ENCODE results near the gene OSBPL1A. TPM values are rescaled to one million over a fixed set of nuclear protein-coding genes. Genes with fewer than 3 reads are reported as not detected.

Gene OSBPL1A
- total and polyA plus RNA-seq, 2 of the 8 experiments (the other 6 are each of a cell fraction or from before 2014, with no cell fraction given), result 53.2 to 74.9 TPM

DNA sequence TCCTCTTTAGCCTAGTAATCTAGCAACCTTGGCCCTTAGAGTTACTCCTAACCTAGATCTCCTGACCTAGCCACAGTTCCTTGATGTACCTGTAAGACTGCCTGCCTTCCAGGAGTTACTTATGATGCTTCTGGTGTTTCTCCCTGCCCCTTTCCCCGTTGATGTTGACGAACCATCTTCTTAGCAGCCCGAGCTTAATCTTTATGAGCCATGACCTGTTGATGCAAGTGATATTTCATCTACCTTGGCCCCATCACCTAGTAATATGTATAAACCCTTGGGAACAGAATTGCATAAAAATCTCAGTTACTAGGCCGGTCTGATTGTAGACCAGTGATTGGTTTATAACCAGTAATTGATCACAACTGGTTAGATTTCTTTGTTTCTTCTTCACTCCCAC is 31.6 kb upstream of the OSBPL1A start:
- H3K79me1 ChIP-seq (ENCODE audit: low read depth, low read length), result no peaks in the 10 kb centered on the region
- H2AK5ac ChIP-seq (ENCODE audit: low read depth, low read length), result no peak overlapping the region
- DNase-seq (ENCODE audit: low read depth in 1 of 2, low spot score in 2 of 2) (no peak), FAIRE-seq (no peak)
- H2BK12ac ChIP-seq (ENCODE audit: low read depth, low read length), result no peak overlapping the region
- TF ChIP-seq CBX5 (IDR thresholded peaks at IDR 0.05; ENCODE audit: low read depth, low read length) (no peak), ASH2L (IDR thresholded peaks at IDR 0.05; ENCODE audit: low read length) (no peak), RXRA (IDR thresholded peaks at IDR 0.05; ENCODE audit: insufficient read depth, low read depth, low read length) (no peak), EP300 (IDR thresholded peaks at IDR 0.05; ENCODE audit: borderline replicate concordance in 1 of 2, low read depth in 2 of 2, low read length in 2 of 2) (no peak)
- no peak overlapping the region for H3K56ac ChIP-seq (replicated peaks; ENCODE audit: insufficient read length, low read depth, low read length)
- no peak overlapping the region for H2BK20ac ChIP-seq (ENCODE audit: low read length)
- H3K4me1 ChIP-seq (replicated peaks in 1 of 4; ENCODE audit: control insufficient read depth in 3 of 4, insufficient read depth in 4 of 4, low read length in 3 of 4), result peaks cover 0 to 6% (median 1%) of the 10 kb centered on the region in 4 experiments; a peak in 2 of 7 replicates
- no peak overlapping the region for H2BK5ac ChIP-seq (ENCODE audit: low read depth, low read length)
- H3K4me2 ChIP-seq (ENCODE audit: insufficient read depth in 1 of 2, low read depth in 2 of 2, low read length in 2 of 2), result no peak overlapping the region
- H4K20me1 ChIP-seq (replicated peaks in 1 of 2; ENCODE audit: control insufficient read depth in 1 of 2, insufficient read depth in 2 of 2, low read length in 2 of 2), result no peaks in the 10 kb centered on the region
- no peak overlapping the region for H2BK15ac ChIP-seq (ENCODE audit: low read length)
- H3K79me2 ChIP-seq (ENCODE audit: control insufficient read depth in 1 of 2, insufficient read depth in 2 of 2, low read length in 2 of 2), result peaks cover 0 to 21% of the 10 kb centered on the region in 2 experiments; a peak in 2 of 4 replicates
- POLR2A ChIA-PET (ENCODE audit: partially characterized antibody), result interaction anchor here (1.1 kb wide), 1 partner anchor 71 kb away, joined by 3 read pairs; no protein-coding TSS in a partner anchor
- no peak overlapping the region for H3K4ac ChIP-seq (replicated peaks; ENCODE audit: insufficient read length, low read depth, low read length)
- H3K23me2 ChIP-seq (ENCODE audit: low read depth, low read length), result peaks cover 3% of the 10 kb centered on the region; the same call in 1 of the 2 replicates
- H4K5ac ChIP-seq (ENCODE audit: insufficient read length, low read depth, low read length), result no peak overlapping the region
- H2AFZ ChIP-seq (ENCODE audit: low read length), result no peak overlapping the region
- H3K27ac ChIP-seq (ENCODE audit: low read depth, low read length), result no peak overlapping the region
- no peak overlapping the region for H4K91ac ChIP-seq (replicated peaks; ENCODE audit: insufficient read length, low read length)
- 95% methylated on average over 4 of the region's 4 CpGs; no CpG with 5 or more reads in 1 of the 2 experiments for WGBS, 2 experiments (ENCODE audit: extremely low coverage in 1 of 2, insufficient coverage in 1 of 2, insufficient read length in 1 of 2, insufficient replicate concordance in 2 of 2, low coverage in 1 of 2, low lambda C conversion rate in 2 of 2, missing lambda C conversion rate in 1 of 2)
- CTCF ChIA-PET (ENCODE audit: partially characterized antibody), result interaction anchor here (0.7 to 1.9 kb wide), 9 partner anchors 15 to 248 kb away, joined by 3 to 10 read pairs (median 5); partner anchors contain the start of gene OSBPL1A
- no peak overlapping the region for H4K8ac ChIP-seq (ENCODE audit: extremely low read depth, insufficient read depth, low read length)
- H3K23ac ChIP-seq (ENCODE audit: insufficient read length), result no peak overlapping the region
- H3K27me3 ChIP-seq (replicated peaks in 1 of 4; ENCODE audit: control insufficient read depth in 3 of 4, extremely low read depth in 1 of 4, insufficient read depth in 3 of 4, low read length in 3 of 4), result no peaks in the 10 kb centered on the region
- H3K9ac ChIP-seq (replicated peaks in 1 of 4; ENCODE audit: extremely low read depth in 1 of 4, low read depth in 3 of 4, low read length in 3 of 4), result no peak overlapping the region
- H3K18ac ChIP-seq (ENCODE audit: extremely low read depth, low read length), result no peak overlapping the region
- no peak overlapping the region for H3K14ac ChIP-seq (ENCODE audit: insufficient read length)
- peaks cover 0 to 33% (median 9%) of the 10 kb centered on the region in 4 experiments; a peak in 3 of 8 replicates for H3K36me3 ChIP-seq (ENCODE audit: control insufficient read depth in 2 of 4, insufficient read depth in 4 of 4, low read length in 3 of 4)
- no peak overlapping the region for H3K4me3 ChIP-seq (ENCODE audit: extremely low read depth in 1 of 4, insufficient read depth in 2 of 4, low read depth in 3 of 4, low read length in 4 of 4)
- H3K9me3 ChIP-seq (ENCODE audit: insufficient read depth in 2 of 2, low read depth in 1 of 2, low read length in 1 of 2), result no peaks in the 10 kb centered on the region
- H2BK120ac ChIP-seq (replicated peaks; ENCODE audit: low read depth, low read length), result no peak overlapping the region
